Measurements from ENCODE around the gene SAMD10. TPM values are rescaled to one million over a fixed set of nuclear protein-coding genes. Genes with fewer than 3 reads are reported as not detected.
"Not testable (repeated sequence)": the region's sequence is repeated elsewhere in the genome, so short reads cannot be mapped to it uniquely, and the experiment has no call there.

The SAMD10 gene
- polyA plus RNA-seq, 4 donors, result 3.6 to 7.3 (median 5.2) TPM

DNA sequence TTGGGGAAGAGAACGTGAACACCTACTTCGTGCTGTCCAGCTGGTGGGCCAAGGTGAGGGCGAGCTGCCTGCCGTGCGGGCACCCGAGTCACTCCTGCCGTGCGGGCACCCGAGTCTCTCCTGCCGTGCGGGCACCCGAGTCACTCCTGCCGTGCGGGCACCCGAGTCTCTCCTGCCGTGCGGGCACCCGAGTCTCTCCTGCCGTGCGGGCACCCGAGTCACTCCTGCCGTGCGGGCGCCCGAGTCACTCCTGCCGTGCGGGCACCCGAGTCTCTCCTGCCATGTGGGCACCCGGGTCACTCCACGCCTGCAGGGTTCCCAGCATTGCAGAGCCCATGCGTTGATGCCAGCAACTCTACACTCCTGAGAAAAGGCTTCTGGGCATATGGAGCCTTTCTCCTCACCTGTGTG, 50.0 kb downstream of the SAMD10 start:
- H3K27me3 ChIP-seq (ENCODE audit: control insufficient read depth in 3 of 3, insufficient read depth in 3 of 3, low read length in 3 of 3); H3K9me3 ChIP-seq (ENCODE audit: control insufficient read depth in 2 of 2, insufficient read depth in 1 of 2, low read depth in 1 of 2, low read length in 1 of 2); H3K4me1 ChIP-seq (ENCODE audit: control insufficient read depth in 3 of 3, insufficient read depth in 2 of 3, low read depth in 1 of 3, low read length in 2 of 3); H3K4me3 ChIP-seq (ENCODE audit: low read depth in 1 of 3, low read length in 3 of 3); H3K27ac ChIP-seq (ENCODE audit: low read depth in 1 of 3, low read length in 2 of 3); DNase-seq; FAIRE-seq: not testable (repeated sequence)
- 95 to 98% (median 98%) methylated on average over 29 to 31 of the region's 31 CpGs for WGBS, 3 donors
- peaks cover 22 to 85% (median 29%) of the 10 kb centered on the region in 3 donors for H3K36me3 ChIP-seq (ENCODE audit: control insufficient read depth in 3 of 3, insufficient read depth in 2 of 3, low read depth in 1 of 3, low read length in 3 of 3)

DNA sequence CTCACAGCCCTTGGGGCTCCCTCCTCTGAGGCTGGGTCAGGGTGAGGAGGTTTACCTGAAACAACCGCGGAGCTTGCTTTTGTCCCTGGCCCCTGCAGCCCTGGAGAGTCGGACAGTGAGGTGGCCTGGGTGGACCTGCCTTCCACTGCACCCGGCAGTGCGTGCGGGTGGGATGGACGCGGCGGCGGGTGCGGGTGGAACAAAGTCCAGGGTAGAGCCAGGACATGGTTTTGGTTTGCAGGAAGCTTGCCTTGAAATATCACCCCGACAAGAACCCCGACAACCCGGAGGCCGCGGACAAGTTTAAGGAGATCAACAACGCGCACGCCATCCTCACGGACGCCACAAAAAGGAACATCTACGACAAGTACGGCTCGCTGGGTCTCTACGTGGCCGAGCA, 50.4 kb downstream of the SAMD10 start:
- Histone ChIP-seq H3K4me1 (ENCODE audit: control insufficient read depth in 3 of 3, insufficient read depth in 2 of 3, low read depth in 1 of 3, low read length in 2 of 3) (no peaks in the 10 kb centered on the region), H3K4me3 (ENCODE audit: low read depth in 1 of 3, low read length in 3 of 3) (no peak overlapping the region), H3K27me3 (ENCODE audit: control insufficient read depth in 3 of 3, insufficient read depth in 3 of 3, low read length in 3 of 3) (no peaks in the 10 kb centered on the region), H3K9me3 (ENCODE audit: control insufficient read depth in 2 of 2, insufficient read depth in 1 of 2, low read depth in 1 of 2, low read length in 1 of 2) (no peaks in the 10 kb centered on the region), H3K36me3 (ENCODE audit: control insufficient read depth in 3 of 3, insufficient read depth in 2 of 3, low read depth in 1 of 3, low read length in 3 of 3) (peaks cover 22 to 83% (median 25%) of the 10 kb centered on the region in 3 donors), H3K27ac (ENCODE audit: low read depth in 1 of 3, low read length in 2 of 3) (no peak overlapping the region)
- WGBS, 3 donors, result 96 to 98% (median 97%) methylated on average over 26 of the region's 26 CpGs
- FAIRE-seq (no peak), DNase-seq (no peak)

DNA sequence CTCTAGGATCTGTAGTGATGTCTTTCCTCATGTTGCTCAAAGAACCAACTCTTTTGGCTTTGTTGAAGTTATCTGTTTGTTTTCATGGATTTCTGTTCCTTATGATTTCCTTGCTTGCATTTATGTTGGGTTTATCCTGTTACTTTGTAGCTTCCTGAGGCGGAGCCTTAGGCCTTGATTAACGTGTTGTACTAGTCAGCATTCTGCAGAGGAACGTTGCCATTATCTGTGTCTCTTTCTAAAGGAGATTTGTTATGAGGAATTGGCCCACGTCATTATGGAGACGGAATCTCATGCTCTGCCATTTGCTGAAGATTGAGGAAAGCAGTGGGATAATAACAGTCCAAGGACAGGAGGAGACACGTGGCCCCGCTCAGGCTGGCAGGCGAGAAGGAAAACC, 53.1 kb downstream of the SAMD10 start:
- FAIRE-seq (no peak), DNase-seq (no peak)
- whole genome bisulfite sequencing, 3 donors, result 80 to 83% (median 81%) methylated on average over 8 of the region's 8 CpGs
- H3K27me3 ChIP-seq (ENCODE audit: control insufficient read depth in 3 of 3, insufficient read depth in 3 of 3, low read length in 3 of 3), result no peaks in the 10 kb centered on the region
- H3K36me3 ChIP-seq (ENCODE audit: control insufficient read depth in 3 of 3, insufficient read depth in 2 of 3, low read depth in 1 of 3, low read length in 3 of 3), result peaks cover 17 to 65% (median 21%) of the 10 kb centered on the region in 3 donors
- no peak overlapping the region for H3K4me3 ChIP-seq (ENCODE audit: low read depth in 1 of 3, low read length in 3 of 3)
- no peaks in the 10 kb centered on the region for H3K9me3 ChIP-seq (ENCODE audit: control insufficient read depth in 2 of 2, insufficient read depth in 1 of 2, low read depth in 1 of 2, low read length in 1 of 2)
- no peak overlapping the region for H3K27ac ChIP-seq (ENCODE audit: low read depth in 1 of 3, low read length in 2 of 3)
- H3K4me1 ChIP-seq (ENCODE audit: control insufficient read depth in 3 of 3, insufficient read depth in 2 of 3, low read depth in 1 of 3, low read length in 2 of 3), result no peaks in the 10 kb centered on the region

DNA sequence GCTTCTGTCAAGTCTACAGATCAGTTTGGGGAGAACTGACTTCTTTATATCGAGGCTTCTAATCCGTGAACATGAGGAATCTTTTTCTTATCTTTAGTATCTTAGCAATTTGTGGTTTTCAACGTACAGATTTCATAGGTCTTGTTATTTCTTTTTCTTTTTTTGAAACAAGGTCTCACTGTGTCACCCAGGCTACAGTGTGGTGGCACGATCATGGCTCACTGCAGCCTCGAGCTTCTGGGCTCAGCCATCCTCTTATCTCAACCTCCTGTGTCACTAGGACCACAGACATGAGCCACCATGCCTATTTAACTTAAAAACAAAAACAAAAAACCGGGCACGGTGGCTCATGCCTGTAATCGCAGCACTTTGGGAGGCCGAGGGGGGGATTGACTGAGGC, 55.2 kb downstream of the SAMD10 start:
- DNase-seq (no peak), FAIRE-seq (no peak)
- H3K4me1 ChIP-seq (ENCODE audit: control insufficient read depth in 3 of 3, insufficient read depth in 2 of 3, low read depth in 1 of 3, low read length in 2 of 3), result no peaks in the 10 kb centered on the region
- H3K36me3 ChIP-seq (ENCODE audit: control insufficient read depth in 3 of 3, insufficient read depth in 2 of 3, low read depth in 1 of 3, low read length in 3 of 3), result peaks cover 12 to 53% (median 14%) of the 10 kb centered on the region in 3 donors
- H3K27me3 ChIP-seq (ENCODE audit: control insufficient read depth in 3 of 3, insufficient read depth in 3 of 3, low read length in 3 of 3), result no peaks in the 10 kb centered on the region
- H3K4me3 ChIP-seq (ENCODE audit: low read depth in 1 of 3, low read length in 3 of 3), result no peak overlapping the region
- no peaks in the 10 kb centered on the region for H3K9me3 ChIP-seq (ENCODE audit: control insufficient read depth in 2 of 2, insufficient read depth in 1 of 2, low read depth in 1 of 2, low read length in 1 of 2)
- 78 to 82% (median 81%) methylated on average over 9 of the region's 9 CpGs for WGBS, 3 donors
- H3K27ac ChIP-seq (ENCODE audit: low read depth in 1 of 3, low read length in 2 of 3), result no peak overlapping the region

Other genes with a start within 250 kb of the SAMD10 start
- gene LIME1, start 243.0 kb downstream of the SAMD10 start, polyA plus RNA-seq, result 10 to 100 TPM in 3 of 4 donors, 1 to 10 TPM in 1; 6.1 to 48.4 (median 22.6) TPM
- 10 to 100 TPM; 11.6 to 69.9 (median 17.6) TPM for gene SLC2A4RG, start 239.9 kb downstream of the SAMD10 start, polyA plus RNA-seq
- gene ZBTB46, start 148.4 kb downstream of the SAMD10 start, polyA plus RNA-seq, result 1 to 10 TPM in 3 of 4 donors, not detected in 1; 1.1 to 3.1 (median 2.6) TPM
- under 1 TPM in 2 of 4 donors, not detected in 2; 0.34 to 0.67 TPM for gene ABHD16B, start 118.1 kb downstream of the SAMD10 start, polyA plus RNA-seq
- 10 to 100 TPM; 65.6 to 87.7 (median 70.0) TPM for gene TPD52L2, start 114.4 kb downstream of the SAMD10 start, polyA plus RNA-seq
- gene DNAJC5, start 84.5 kb downstream of the SAMD10 start, polyA plus RNA-seq, result 10 to 100 TPM; 20.6 to 52.3 (median 40.3) TPM
- gene UCKL1, start 23.2 kb downstream of the SAMD10 start, polyA plus RNA-seq, result 100 to 1,000 TPM in 1 of 4 donors, 10 to 100 TPM in 3; 47.1 to 131 (median 64.9) TPM
- 1 to 10 TPM; 2.5 to 5.0 (median 3.6) TPM for gene ZNF512B, start 9.7 kb downstream of the SAMD10 start, polyA plus RNA-seq
- 10 to 100 TPM; 35.3 to 61.2 (median 48.1) TPM for gene PRPF6, start 1.5 kb upstream of the SAMD10 start, polyA plus RNA-seq
- 1 to 10 TPM in 3 of 4 donors, under 1 TPM in 1; 0.91 to 2.4 (median 1.6) TPM for gene C20orf204, start 56.5 kb upstream of the SAMD10 start, polyA plus RNA-seq
- 10 to 100 TPM in 1 of 4 donors, 1 to 10 TPM in 2, under 1 TPM in 1; 0.67 to 26.8 (median 2.9) TPM for gene SOX18, start 70.0 kb upstream of the SAMD10 start, polyA plus RNA-seq
- 10 to 100 TPM in 2 of 4 donors, 1 to 10 TPM in 2; 7.8 to 28.5 (median 12.6) TPM for gene TCEA2, start 83.6 kb upstream of the SAMD10 start, polyA plus RNA-seq
- 10 to 100 TPM in 1 of 4 donors, 1 to 10 TPM in 3; 1.8 to 10.8 (median 6.2) TPM for gene RGS19, start 99.9 kb upstream of the SAMD10 start, polyA plus RNA-seq
- gene OPRL1, start 100.4 kb upstream of the SAMD10 start, polyA plus RNA-seq, result under 1 TPM in 2 of 4 donors, not detected in 2; 0.30 to 0.61 TPM
- under 1 TPM in 1 of 4 donors, not detected in 3; 0.09 TPM for gene LKAAEAR1, start 104.8 kb upstream of the SAMD10 start, polyA plus RNA-seq
- not detected for gene NPBWR2, start 127.9 kb upstream of the SAMD10 start, polyA plus RNA-seq
- gene MYT1, start 184.8 kb upstream of the SAMD10 start, polyA plus RNA-seq, result under 1 TPM in 2 of 4 donors, not detected in 2; 0.63 to 0.77 TPM

Measured in small intestine (tissue), 7 donors.